PC-3 (cell line): ENCODE results near the gene EXOC4. TPM values are rescaled to one million over a fixed set of nuclear protein-coding genes. Genes with fewer than 3 reads are reported as not detected.

ENCODE experiments used
- ATAC-seq: fragments of 200-7000 bp; cut with Tn5 transposase; 2 replicates; pipeline ENCODE4 v1.9.1; 2020; ENCODE audit warnings: mild to moderate bottlenecking, moderate library complexity
- BruUV-seq: library from RNA; stranded (reverse); fragments of 400-500 nt; replicated peaks from 2 replicates; lab custom pipeline; 2021; lab: Mats Ljungman, UMichigan
- CTCF ChIA-PET: fragments of 300-600 bp; sonication (Branson Sonifier 250); formaldehyde crosslinking; loops from one replicate; lab custom pipeline; 2022; ENCODE audit warnings: antibody characterized with exemption; lab: Charles Lee
- POLR2A ChIA-PET: fragments of 300-600 bp; sonication (Branson Sonifier 250); formaldehyde crosslinking; loops from one replicate; lab custom pipeline; 2022; ENCODE audit warnings: antibody characterized with exemption; ENCODE audit not compliant: unreplicated experiment; lab: Charles Lee
- DNase-seq: peaks from one replicate; pipeline ENCODE4 v3.0.0-alpha.2; 2015
- H2AFZ ChIP-seq: fragments of 300-600 bp; sonication (generic); 2 replicates; pipeline ENCODE4 v1.6.0; 2016; ENCODE audit warnings: antibody characterized with exemption, low read length
- H3F3A ChIP-seq: fragments of 300-600 bp; sonication (generic); one replicate; pipeline ENCODE4 v1.6.0; 2017; ENCODE audit warnings: antibody characterized with exemption, low read length, control low read depth, mild to moderate bottlenecking; ENCODE audit not compliant: unreplicated experiment
- H3K27ac ChIP-seq: fragments of 300-600 bp; sonication (generic); 2 replicates; pipeline ENCODE4 v1.5.1; 2016; ENCODE audit warnings: mild to moderate bottlenecking, low read length
- H3K27me3 ChIP-seq: fragments of 300-600 bp; sonication (generic); 2 replicates; pipeline ENCODE4 v1.6.1; 2016; ENCODE audit warnings: low read length, mixed read lengths
- H3K36me3 ChIP-seq: fragments of 300-600 bp; sonication (generic); 2 replicates; pipeline ENCODE4 v1.6.1; 2016; ENCODE audit warnings: low read depth, mixed run types, low read length, mixed read lengths
- H3K4me1 ChIP-seq: fragments of 300-600 bp; sonication (generic); 2 replicates; pipeline ENCODE4 v1.5.1; 2016; ENCODE audit warnings: low read length; ENCODE audit not compliant: insufficient read depth
- H3K4me2 ChIP-seq: fragments of 300-600 bp; sonication (generic); 2 replicates; pipeline ENCODE4 v1.6.0; 2016; ENCODE audit warnings: low read length
- H3K4me3 ChIP-seq: fragments of 300-600 bp; sonication (generic); 2 replicates; pipeline ENCODE4 v1.5.1; 2016; ENCODE audit warnings: mild to moderate bottlenecking, low read length, mixed read lengths
- H3K79me2 ChIP-seq: fragments of 300-600 bp; sonication (generic); 2 replicates; pipeline ENCODE4 v1.6.1; 2017; ENCODE audit warnings: low read length, mixed read lengths
- H3K9ac ChIP-seq: fragments of 300-600 bp; sonication (generic); 2 replicates; pipeline ENCODE4 v1.6.0; 2016; ENCODE audit warnings: mild to moderate bottlenecking, low read length
- H3K9me2 ChIP-seq: fragments of 300-600 bp; sonication (generic); replicated peaks from 2 replicates; pipeline ENCODE4 v1.6.1; 2016; ENCODE audit warnings: mixed run types, low read length, mixed read lengths
- H3K9me3 ChIP-seq: fragments of 300-600 bp; sonication (generic); 2 replicates; pipeline ENCODE4 v1.6.1; 2016; ENCODE audit warnings: low read length, mixed read lengths
- H4K20me1 ChIP-seq: fragments of 300-600 bp; sonication (generic); 2 replicates; pipeline ENCODE4 v1.6.1; 2016; ENCODE audit warnings: low read length, mixed read lengths
- CTCF ChIP-seq: fragments of 300-600 bp; sonication (generic); conservative IDR thresholded peaks from 2 replicates; pipeline ENCODE4 v1.5.1; 2017; ENCODE audit warnings: antibody characterized with exemption, low read depth, mild to moderate bottlenecking, low read length
- EZH2 ChIP-seq: fragments of 300-600 bp; sonication (generic); IDR thresholded peaks from one replicate; pipeline ENCODE4 v1.6.1; 2017; ENCODE audit warnings: antibody characterized with exemption, mild to moderate bottlenecking, low read length; ENCODE audit not compliant: unreplicated experiment
- EZH2phosphoT487 ChIP-seq: fragments of 300-600 bp; sonication (generic); IDR thresholded peaks from 2 replicates; pipeline ENCODE4 v1.6.1; 2018; ENCODE audit warnings: mild to moderate bottlenecking, antibody characterized with exemption, low read length, borderline replicate concordance
- intact Hi-C: fragments of 100-400 bp; cut with micrococcal nuclease; formaldehyde crosslinking; loops from 2 replicates; pipeline ENCODE4 v1.9.0; 2023
- total RNA-seq: library from RNA; depleted of rRNA; stranded (reverse); fragments of >200 nt; gene quantifications from 2 replicates; pipeline ENCODE4 v1.2.3, GENCODE V29; 2014

EXOC4 gene
- total RNA-seq, 1 experiment from 2014 or later, result 43.5 TPM

GRCh38 chr7:133394369-133394768 is 141.5 kb downstream of the EXOC4 start:
- ChIA-PET CTCF (no interaction called here), POLR2A (no interaction called here)
- Histone ChIP-seq H3K36me3 (no peaks in the 10 kb centered on the region), H3K9me3 (no peaks in the 10 kb centered on the region), H3K4me2 (no peak overlapping the region), H4K20me1 (no peaks in the 10 kb centered on the region), H3K27me3 (no peaks in the 10 kb centered on the region), H3K27ac (no peak overlapping the region), H3K4me1 (no peaks in the 10 kb centered on the region), H3F3A (no peaks in the 10 kb centered on the region), H3K4me3 (no peak overlapping the region), H3K9ac (no peak overlapping the region), H3K9me2 (no peaks in the 10 kb centered on the region), H2AFZ (no peak overlapping the region), H3K79me2 (no peaks in the 10 kb centered on the region)
- no TSS peak for BruUV-seq
- TF ChIP-seq CTCF (no peak), EZH2 (no peak), EZH2phosphoT487 (no peak)
- ATAC-seq, result no peak
- intact Hi-C loops, result no loop called here
- DNase-seq, result no peak

- no peaks in the 10 kb centered on the region for H3K4me1 ChIP-seq
- H3K79me2 ChIP-seq, result no peaks in the 10 kb centered on the region
- no peak overlapping the region for H3K4me3 ChIP-seq
- H3F3A ChIP-seq, result no peaks in the 10 kb centered on the region
- no TSS peak for BruUV-seq
- no peak overlapping the region for H3K27ac ChIP-seq
- DNase-seq, result no peak
- ChIA-PET CTCF (no interaction called here), POLR2A (no interaction called here)
- intact Hi-C loops, result no loop called here
- no peak overlapping the region for H3K9ac ChIP-seq
- H3K36me3 ChIP-seq, result no peaks in the 10 kb centered on the region
- no peak overlapping the region for H2AFZ ChIP-seq
- no peak for TF ChIP-seq EZH2
- no peak for TF ChIP-seq EZH2phosphoT487
- TF ChIP-seq CTCF, result no peak
- H4K20me1 ChIP-seq, result no peaks in the 10 kb centered on the region
- H3K27me3 ChIP-seq, result no peaks in the 10 kb centered on the region
- H3K9me3 ChIP-seq, result no peaks in the 10 kb centered on the region
- no peak overlapping the region for H3K4me2 ChIP-seq
- no peak for ATAC-seq
- H3K9me2 ChIP-seq, result no peaks in the 10 kb centered on the region
These were observed 142.7 kb downstream of the EXOC4 start for GRCh38 chr7:133395551-133395950.

GRCh38 chr7:133398506-133398905 is 145.6 kb downstream of the EXOC4 start:
- TF ChIP-seq EZH2 (no peak), CTCF (no peak), EZH2phosphoT487 (no peak)
- no peaks in the 10 kb centered on the region for H3K9me3 ChIP-seq
- no peak for DNase-seq
- H3K9me2 ChIP-seq, result no peaks in the 10 kb centered on the region
- H3K27ac ChIP-seq, result no peak overlapping the region
- ATAC-seq, result no peak
- H3K9ac ChIP-seq, result no peak overlapping the region
- ChIA-PET CTCF (no interaction called here), POLR2A (no interaction called here)
- H3K27me3 ChIP-seq, result no peaks in the 10 kb centered on the region
- no peaks in the 10 kb centered on the region for H3K36me3 ChIP-seq
- BruUV-seq, result no TSS peak
- H3K4me3 ChIP-seq, result no peak overlapping the region
- H3K79me2 ChIP-seq, result no peaks in the 10 kb centered on the region
- no peaks in the 10 kb centered on the region for H4K20me1 ChIP-seq
- no peak overlapping the region for H2AFZ ChIP-seq
- H3F3A ChIP-seq, result no peaks in the 10 kb centered on the region
- no peak overlapping the region for H3K4me2 ChIP-seq
- H3K4me1 ChIP-seq, result no peaks in the 10 kb centered on the region
- intact Hi-C loops, result no loop called here
